Skeletal muscle satellite cell (primary cell): ENCODE data around the gene NCAPH2.

ENCODE experiments used
- H3K27me3 ChIP-seq: 2 replicates; pipeline ENCODE4 v1.7.0; 2013; ENCODE audit warnings: low read length; ENCODE audit not compliant: control insufficient read depth, insufficient read depth
- H3K36me3 ChIP-seq: 2 replicates; pipeline ENCODE4 v1.7.0; 2013; ENCODE audit warnings: mild to moderate bottlenecking, control low read depth, low read length; ENCODE audit not compliant: insufficient read depth
- H3K4me1 ChIP-seq: 2 replicates; pipeline ENCODE4 v1.7.0; 2013; ENCODE audit warnings: low read length; ENCODE audit not compliant: control insufficient read depth, insufficient read depth
- H3K4me2 ChIP-seq: 2 replicates; pipeline ENCODE4 v1.7.0; 2013; ENCODE audit warnings: mild to moderate bottlenecking, low read length
- H3K4me3 ChIP-seq: 2 replicates; pipeline ENCODE4 v1.7.0; 2013; ENCODE audit warnings: low read length
- H3K9ac ChIP-seq: 2 replicates; pipeline ENCODE4 v1.7.0; 2013; ENCODE audit warnings: mild to moderate bottlenecking, low read depth, low read length, moderate library complexity
- H3K9me3 ChIP-seq: replicated peaks from 2 replicates; pipeline ENCODE4 v1.7.0; 2013; ENCODE audit warnings: mild to moderate bottlenecking, control low read depth, low read length

The NCAPH2 gene

DNA sequence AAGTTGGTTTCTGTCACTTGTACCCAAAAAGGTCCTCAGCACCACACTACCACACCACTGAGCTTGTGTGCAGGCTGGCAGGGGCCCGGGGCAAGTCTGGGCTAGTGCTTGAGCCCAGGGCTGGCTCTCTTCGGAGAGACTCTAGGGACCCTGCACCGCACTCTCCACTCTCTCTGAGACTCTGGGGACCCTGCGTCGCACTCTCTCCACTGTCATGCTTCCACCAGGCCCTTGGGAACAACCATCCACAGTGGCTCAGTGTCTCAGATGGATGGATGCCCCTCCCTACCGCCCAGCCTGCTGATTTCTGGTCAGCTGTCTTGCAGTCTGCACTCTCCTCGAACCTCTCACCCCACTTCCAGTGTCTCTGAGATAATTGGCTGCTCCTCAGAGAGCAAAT is 31.2 kb upstream of the NCAPH2 start:
- no peaks in the 10 kb centered on the region for H3K9me3 ChIP-seq
- peaks cover 23% of the 10 kb centered on the region for H3K4me1 ChIP-seq
- no peak overlapping the region for H3K9ac ChIP-seq
- H3K4me3 ChIP-seq, result no peak overlapping the region
- no peak overlapping the region for H3K4me2 ChIP-seq
- no peaks in the 10 kb centered on the region for H3K36me3 ChIP-seq
- H3K27me3 ChIP-seq, result peaks cover 22% of the 10 kb centered on the region

GRCh38 chr22:50477923-50478322 is 30.1 kb upstream of the NCAPH2 start:
- Histone ChIP-seq H3K36me3 (no peaks in the 10 kb centered on the region), H3K9ac (no peak overlapping the region), H3K9me3 (no peaks in the 10 kb centered on the region), H3K4me3 (no peak overlapping the region), H3K27me3 (peaks cover 28% of the 10 kb centered on the region), H3K4me1 (peaks cover 24% of the 10 kb centered on the region), H3K4me2 (no peak overlapping the region)

- Histone ChIP-seq H3K27me3 (peaks cover 28% of the 10 kb centered on the region), H3K4me2 (no peak overlapping the region)
These were observed 28.3 kb upstream of the NCAPH2 start for GRCh38 chr22:50479721-50480120.

GRCh38 chr22:50481045-50481439 is 27.0 kb upstream of the NCAPH2 start:
- peaks cover 6% of the 10 kb centered on the region for H3K4me1 ChIP-seq
- no peaks in the 10 kb centered on the region for H3K36me3 ChIP-seq
- H3K9me3 ChIP-seq, result no peaks in the 10 kb centered on the region
- peaks cover 28% of the 10 kb centered on the region for H3K27me3 ChIP-seq
- no peak overlapping the region for H3K9ac ChIP-seq
- H3K4me2 ChIP-seq, result peak overlapping the region; percentile 44
- H3K4me3 ChIP-seq, result peak overlapping the region; percentile 55

More at GRCh38 chr22:50479721-50480120, 28.3 kb upstream of the NCAPH2 start:
- H3K9me3 ChIP-seq, result no peaks in the 10 kb centered on the region
- no peak overlapping the region for H3K4me3 ChIP-seq
- H3K4me1 ChIP-seq, result peaks cover 12% of the 10 kb centered on the region
- H3K9ac ChIP-seq, result no peak overlapping the region
- H3K36me3 ChIP-seq, result no peaks in the 10 kb centered on the region

DNA sequence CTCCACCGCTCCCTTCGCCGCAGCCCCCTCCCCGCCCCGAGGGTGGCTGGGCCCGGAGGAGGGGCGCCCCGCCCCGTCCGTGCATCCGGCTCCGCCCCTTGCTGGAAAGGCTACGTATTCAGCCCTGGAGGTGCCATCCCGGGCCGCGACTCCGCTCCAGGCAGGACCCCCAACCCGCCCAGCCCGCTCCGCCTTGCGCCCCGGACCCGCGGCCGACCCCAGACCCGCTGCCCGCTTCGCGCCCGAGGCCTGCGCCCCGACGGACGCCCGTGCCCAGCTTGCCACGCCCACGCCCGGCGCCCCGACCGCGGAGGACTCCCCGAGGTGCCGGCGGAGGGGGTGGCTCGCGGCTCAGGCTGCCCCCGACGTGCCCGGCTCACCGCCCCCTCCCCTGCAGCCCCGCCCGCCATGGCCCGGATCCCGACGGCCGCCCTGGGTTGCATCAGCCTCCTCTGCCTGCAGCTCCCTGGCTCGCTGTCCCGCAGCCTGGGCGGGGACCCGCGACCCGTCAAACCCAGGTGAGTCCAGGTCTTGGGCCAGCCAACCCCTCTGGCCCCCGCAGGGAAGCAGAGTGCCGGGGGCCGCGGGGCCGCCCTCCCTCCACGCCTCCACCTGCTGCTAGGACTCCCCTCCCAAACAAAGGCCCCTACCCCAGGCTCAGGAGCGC is 26.5 kb upstream of the NCAPH2 start, which contains the start of gene ADM2:
Gene ADM2 (plus strand): TSS at position 104 of the 667 bp plus-strand sequence. CDS start 305 bp downstream, at position 409.
- no peaks in the 10 kb centered on the region for H3K36me3 ChIP-seq
- H3K4me3 ChIP-seq, result peak within 1 kb of the TSS; percentile 55
- H3K4me1 ChIP-seq, result peaks cover 6% of the 10 kb centered on the region
- no peak within 1 kb of the TSS for H3K9ac ChIP-seq
- H3K9me3 ChIP-seq, result no peaks in the 10 kb centered on the region
- peaks cover 28% of the 10 kb centered on the region for H3K27me3 ChIP-seq
- peak within 1 kb of the TSS; percentile 44 for H3K4me2 ChIP-seq

DNA sequence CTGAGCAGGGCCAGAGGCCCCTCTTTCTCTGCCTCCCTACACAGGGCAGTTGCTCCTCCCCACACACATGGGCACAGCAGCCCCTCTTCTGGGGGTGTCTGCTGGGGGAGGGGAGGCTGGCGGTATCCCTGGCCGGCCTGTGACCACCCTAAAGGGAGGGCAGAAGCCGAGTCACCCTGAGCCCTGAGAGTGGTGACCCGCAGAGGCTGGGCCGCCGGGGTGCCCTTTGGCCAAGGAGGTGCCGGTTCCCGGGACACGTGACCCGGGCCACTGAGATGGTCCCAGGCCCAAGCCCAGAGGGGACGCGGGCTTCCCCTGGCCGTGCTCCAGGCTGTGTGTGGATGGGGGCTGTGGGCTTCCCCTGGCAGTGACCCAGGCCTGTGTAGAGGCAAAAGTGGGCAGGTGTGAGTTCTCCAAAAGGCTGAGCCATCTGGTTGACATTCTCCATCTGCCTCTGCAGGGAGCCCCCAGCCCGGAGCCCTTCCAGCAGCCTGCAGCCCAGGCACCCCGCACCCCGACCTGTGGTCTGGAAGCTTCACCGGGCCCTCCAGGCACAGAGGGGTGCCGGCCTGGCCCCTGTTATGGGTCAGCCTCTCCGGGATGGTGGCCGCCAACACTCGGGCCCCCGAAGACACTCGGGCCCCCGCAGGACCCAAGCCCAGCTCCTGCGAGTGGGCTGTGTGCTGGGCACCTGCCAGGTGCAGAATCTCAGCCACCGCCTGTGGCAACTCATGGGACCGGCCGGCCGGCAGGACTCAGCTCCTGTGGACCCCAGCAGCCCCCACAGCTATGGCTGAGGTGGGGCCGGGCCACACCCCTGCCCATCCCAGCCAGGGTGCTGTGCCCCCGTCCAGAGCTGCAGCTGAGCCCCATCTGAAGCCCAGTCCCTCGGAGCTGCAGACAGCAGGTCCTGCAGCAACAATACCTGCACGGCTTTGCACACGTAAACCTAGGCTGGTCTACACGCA is 25.6 kb upstream of the NCAPH2 start:
- Histone ChIP-seq H3K9me3 (no peaks in the 10 kb centered on the region), H3K9ac (no peak overlapping the region), H3K4me3 (peak overlapping the region; percentile 55), H3K4me2 (peak overlapping the region; percentile 44), H3K4me1 (peaks cover 6% of the 10 kb centered on the region), H3K36me3 (no peaks in the 10 kb centered on the region), H3K27me3 (peaks cover 36% of the 10 kb centered on the region)

DNA sequence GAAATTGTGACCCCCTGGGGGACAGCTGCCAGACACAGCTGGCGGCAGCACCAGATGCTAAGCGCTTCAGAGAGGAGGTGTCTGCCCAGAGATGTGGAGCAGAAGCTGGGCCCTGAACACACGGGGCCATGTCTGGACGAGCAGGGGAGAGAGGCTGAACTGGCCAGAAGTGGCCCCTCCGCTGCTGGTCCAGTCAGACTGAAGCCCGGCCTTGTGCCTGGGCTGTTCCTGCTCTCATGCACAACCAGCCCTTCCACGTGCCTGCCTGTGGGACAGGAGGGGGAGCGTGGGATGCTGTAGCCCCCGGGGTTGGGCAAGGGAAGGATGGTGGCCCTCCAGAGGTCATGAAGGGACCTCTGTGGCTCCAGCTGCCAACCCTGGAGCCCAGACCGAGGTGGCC is 24.9 kb upstream of the NCAPH2 start:
- Histone ChIP-seq H3K4me1 (peaks cover 6% of the 10 kb centered on the region), H3K9ac (no peak overlapping the region), H3K4me2 (no peak overlapping the region), H3K27me3 (peaks cover 36% of the 10 kb centered on the region), H3K4me3 (no peak overlapping the region), H3K9me3 (no peaks in the 10 kb centered on the region), H3K36me3 (no peaks in the 10 kb centered on the region)

DNA sequence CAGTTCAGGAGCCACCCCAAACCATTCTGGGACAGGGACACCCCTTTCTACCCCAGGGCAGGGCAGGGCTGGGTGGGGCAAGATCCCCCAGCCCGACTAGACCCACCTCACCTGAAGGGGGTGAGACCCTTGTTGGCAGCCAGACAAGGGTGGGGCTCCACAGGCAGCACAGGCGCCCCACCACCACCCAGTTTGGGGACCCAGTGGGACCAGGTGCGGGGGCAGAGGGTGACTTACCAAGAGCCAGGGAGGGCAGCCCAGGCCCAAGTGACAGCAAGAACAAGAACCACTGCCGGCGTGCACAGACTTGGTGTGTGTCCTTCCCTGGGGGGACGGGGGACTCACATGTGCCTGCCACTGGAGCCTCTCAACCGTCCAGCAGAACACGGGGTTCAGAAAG is 24.5 kb upstream of the NCAPH2 start:
- Histone ChIP-seq H3K4me1 (peaks cover 6% of the 10 kb centered on the region), H3K4me2 (no peak overlapping the region), H3K4me3 (no peak overlapping the region), H3K9ac (no peak overlapping the region), H3K27me3 (peaks cover 36% of the 10 kb centered on the region), H3K9me3 (no peaks in the 10 kb centered on the region), H3K36me3 (no peaks in the 10 kb centered on the region)

GRCh38 chr22:50483977-50484853 is 23.8 kb upstream of the NCAPH2 start:
- Histone ChIP-seq H3K4me3 (no peak overlapping the region), H3K9me3 (no peaks in the 10 kb centered on the region), H3K9ac (no peak overlapping the region), H3K4me1 (peaks cover 6% of the 10 kb centered on the region), H3K27me3 (peaks cover 36% of the 10 kb centered on the region), H3K36me3 (no peaks in the 10 kb centered on the region), H3K4me2 (no peak overlapping the region)

GRCh38 chr22:50485221-50486131 is 22.5 kb upstream of the NCAPH2 start:
- Histone ChIP-seq H3K27me3 (peaks cover 27% of the 10 kb centered on the region), H3K4me1 (peaks cover 6% of the 10 kb centered on the region), H3K36me3 (no peaks in the 10 kb centered on the region), H3K9me3 (no peaks in the 10 kb centered on the region), H3K4me3 (no peak overlapping the region), H3K9ac (no peak overlapping the region), H3K4me2 (no peak overlapping the region)
